HG03066 (cell line): ENCODE data around the gene SBNO2.

Source experiments
- ATAC-seq: cut with Tn5 transposase; IDR thresholded peaks from one replicate; pipeline ENCODE4 v1.9.1; 2021; ENCODE audit warnings: low read depth; ENCODE audit not compliant: unreplicated experiment

SBNO2 gene

DNA sequence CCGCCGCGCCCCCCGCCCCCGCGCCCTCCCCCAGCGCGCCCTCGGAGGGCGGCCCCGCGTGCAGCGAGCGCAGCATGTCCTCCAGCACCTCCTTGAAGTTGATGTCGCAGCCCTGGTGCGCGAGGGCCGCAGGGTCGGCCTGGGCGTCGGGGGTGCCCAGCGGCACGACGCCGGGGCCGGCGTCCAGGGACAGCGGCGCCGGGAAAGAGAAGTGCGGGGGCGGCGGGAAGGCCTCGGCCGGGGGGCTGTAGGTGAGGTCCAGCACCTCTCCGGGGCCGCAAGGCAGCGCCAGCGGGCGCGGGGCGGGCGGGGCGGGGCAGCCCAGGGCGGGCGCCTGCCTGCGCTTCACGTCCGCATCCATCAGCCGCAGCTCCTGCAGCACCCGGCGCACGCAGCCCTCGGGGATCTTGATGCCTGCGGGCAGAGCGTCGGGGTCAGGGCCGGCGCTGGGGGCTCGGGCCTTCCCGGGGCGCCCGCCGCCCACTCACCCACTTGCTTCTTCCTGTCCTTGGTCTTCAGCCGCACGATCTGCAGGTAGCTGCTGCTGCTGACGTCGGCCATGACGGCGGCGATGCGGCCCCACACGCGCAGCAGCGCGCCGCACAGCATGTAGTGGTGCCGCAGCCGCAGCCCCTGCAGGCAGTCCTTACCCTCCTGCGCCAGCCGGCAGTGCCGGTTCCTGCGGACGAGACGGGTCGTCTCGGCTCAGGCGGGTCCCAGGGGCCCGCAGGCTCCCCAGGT, 65.6 kb downstream of the SBNO2 start:
- no peak for ATAC-seq

DNA sequence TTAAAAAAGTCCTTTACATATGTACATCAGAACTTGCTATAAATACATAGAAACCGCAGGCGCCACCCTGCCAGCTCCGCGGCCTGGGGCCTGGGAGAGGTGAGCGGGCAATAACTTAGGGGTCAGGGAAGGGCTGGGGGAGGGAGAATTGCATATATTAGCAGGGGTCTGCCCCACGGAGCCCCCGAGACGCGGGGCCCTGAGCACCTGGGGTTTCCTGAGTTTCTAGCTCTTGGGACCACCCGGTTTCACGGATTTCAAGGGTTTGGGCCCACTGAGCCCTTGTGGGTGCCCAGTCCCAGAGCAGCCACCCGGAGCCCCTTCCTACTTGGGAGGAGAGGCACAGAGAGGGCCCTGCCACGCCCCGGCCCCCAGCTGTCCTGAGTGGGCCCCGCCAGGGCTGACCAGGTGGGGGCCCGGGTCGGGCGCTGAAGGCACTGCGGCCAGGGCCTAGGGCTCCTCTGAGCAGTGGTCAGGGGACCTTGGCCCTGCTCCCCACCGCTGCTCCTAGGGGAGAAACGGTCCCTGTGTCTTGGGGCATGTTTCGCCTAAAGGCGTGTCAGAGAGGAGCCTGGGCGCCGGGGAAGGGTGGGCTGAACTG, 66.3 kb downstream of the SBNO2 start:
- ATAC-seq = no peak

DNA sequence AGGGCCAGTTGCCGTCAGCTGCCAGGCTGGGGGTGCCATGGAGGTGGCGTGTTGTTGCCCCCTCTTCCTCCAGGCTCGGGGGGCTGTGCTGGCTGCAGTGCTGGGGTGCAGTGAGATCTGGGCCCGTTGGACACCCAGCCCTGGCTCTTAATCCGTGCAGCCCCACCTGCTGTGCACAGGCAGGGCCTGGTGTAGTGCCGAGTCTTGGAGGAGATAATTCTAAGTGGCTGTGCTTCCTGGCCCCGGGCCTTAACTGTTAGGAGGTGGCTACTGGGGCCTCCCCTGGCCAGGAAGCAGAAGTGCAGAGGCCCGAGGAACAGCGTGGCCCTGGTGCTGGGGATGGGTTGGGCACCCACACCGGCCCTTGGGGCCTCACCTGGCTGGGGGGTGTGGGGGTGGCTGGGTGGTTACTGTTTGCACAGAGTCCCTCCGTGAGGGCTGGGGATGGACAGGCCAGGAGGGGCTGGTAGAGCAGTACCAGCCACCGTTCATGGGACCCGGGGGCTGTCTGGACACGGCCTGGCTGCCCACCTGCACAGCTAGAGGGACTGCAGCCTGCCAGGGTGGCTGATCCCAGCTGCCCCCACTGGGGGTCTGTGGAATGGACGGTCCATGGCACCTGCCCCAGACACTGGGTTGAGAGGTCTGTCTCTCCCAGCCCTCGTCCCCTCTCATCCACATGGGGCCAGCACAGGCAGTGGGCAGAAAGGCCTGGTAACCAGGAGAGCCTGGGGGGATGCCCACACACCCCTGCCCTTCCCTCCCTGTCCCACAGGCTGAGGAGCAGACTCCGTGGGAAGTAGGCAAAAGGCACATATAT, 67.0 kb downstream of the SBNO2 start:
- no peak for ATAC-seq

DNA sequence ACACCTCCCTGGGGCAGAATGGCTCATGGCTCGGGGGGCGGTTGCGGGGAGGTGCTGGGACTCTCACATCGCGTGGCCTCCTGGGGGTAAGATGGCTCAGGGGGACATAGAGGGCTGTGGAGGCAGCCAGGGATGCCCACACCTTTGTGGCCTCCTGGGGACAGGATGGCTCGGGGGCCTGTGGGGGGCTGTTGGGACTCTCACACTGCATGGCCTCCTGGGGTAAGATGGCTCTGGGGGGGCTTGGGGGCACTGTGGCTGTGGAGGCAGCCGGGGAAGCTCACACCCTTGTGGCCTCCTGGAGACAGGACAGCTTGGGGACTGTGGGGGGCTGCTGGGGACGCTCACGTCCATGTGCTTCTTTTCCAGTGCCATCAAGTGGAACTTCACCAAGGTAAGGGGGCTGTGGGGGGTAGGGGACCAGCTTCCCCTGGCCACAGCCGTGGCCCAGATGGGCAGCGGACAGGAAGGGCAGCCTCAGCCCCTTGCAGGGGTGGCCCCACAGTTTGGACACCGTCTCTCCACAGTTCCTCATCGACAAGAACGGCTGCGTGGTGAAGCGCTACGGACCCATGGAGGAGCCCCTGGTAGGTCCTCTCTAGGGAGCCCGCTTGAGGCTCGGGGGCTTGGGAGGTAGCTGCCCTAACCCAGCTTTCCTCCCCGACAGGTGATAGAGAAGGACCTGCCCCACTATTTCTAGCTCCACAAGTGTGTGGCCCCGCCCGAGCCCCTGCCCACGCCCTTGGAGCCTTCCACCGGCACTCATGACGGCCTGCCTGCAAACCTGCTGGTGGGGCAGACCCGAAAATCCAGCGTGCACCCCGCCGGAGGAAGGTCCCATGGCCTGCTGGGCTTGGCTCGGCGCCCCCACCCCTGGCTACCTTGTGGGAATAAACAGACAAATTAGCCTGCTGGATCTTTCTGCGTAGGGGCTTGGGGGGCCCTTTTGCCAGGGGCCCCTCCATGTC, 67.9 kb downstream of the SBNO2 start:
- no peak for ATAC-seq

DNA sequence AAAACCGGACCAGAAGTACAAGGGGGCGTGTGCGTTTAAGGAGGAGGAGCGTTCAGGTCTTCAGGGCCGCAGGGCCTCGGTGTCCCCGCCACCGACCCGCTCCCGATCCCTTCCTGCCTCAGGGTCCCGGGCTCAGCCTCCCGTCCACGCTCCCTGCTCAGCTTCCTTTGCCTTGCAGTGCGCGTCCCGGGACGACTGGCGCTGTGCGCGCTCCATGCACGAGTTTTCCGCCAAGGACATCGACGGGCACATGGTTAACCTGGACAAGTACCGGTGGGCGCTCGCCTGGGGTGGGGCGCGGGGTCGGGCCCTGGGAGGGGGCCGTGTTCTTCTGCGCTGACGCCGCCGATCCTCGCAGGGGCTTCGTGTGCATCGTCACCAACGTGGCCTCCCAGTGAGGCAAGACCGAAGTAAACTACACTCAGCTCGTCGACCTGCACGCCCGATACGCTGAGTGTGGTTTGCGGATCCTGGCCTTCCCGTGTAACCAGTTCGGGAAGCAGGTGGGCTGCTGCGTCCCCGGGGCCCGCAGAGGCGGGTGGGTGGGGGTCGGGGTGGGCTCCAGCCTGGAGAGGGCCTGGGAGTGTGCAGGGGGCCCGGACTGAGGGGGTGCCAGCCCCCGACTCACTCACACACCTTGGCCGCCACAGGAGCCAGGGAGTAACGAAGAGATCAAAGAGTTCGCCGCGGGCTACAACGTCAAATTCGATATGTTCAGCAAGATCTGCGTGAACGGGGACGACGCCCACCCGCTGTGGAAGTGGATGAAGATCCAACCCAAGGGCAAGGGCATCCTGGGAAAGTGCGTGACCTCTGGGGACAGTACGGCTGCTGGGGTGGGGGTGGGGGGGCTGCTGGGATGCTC, 68.8 kb downstream of the SBNO2 start:
- ATAC-seq = no peak

DNA sequence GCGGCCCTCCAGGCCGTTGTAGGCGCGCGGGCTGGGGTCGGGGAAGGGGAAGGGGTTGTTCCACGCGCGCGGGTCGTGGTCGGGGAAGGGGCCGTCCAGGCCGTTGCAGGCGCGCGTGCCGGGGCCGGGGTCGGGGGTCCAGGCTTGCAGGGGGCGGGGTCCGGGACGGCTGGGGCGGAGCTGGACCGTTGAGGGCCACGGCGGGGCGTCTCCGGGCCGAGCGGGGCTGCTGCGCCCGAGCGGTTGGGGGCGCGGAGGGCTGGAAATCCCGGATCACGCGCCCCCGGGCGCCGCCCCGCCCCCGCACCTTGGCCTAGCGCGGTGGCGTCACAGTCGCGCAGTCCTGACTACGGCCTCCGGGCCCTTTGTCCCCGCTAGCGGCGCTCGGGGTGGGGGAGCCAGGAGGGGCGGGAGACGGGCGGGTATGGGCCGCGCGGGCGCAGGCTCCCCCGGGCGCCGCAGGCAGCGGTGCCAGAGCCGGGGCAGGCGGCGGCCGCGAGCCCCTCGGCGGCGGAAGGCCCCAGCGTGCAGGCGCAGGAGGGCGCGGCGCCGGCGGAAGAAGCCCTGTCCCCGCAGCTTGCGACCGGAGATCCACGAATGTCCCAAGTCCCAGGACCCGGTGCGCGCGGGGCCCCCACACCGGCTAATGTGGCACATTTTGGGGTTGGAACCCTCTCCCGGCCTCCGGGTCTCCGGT, 69.6 kb downstream of the SBNO2 start:
- ATAC-seq = no peak

DNA sequence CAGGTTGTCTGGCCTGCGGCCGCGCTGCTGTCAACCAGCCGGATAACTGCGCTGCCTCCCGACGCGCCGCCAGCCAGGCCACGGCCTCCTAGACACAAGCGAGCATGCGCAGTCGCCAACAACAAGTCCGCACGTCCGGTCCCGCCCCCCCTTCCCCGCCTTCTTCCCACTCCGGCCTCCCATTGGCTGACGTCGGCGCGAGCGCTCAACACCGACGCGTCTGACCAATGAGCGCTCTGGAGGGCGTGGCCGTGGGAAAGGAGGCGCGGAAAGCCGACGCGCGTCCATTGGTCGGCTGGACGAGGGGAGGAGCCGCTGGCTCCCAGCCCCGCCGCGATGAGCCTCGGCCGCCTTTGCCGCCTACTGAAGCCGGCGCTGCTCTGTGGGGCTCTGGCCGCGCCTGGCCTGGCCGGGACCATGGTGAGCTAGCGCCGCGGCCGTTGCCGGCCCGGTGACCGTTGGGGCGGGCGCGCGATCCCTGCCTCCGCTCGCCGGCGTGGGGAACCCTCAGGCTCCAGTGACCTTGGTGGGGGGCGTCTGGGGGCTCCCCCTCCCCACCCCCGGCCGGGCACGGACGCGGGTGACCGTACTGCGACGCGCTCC, 70.3 kb downstream of the SBNO2 start, which contains the start of gene GPX4:
Gene GPX4 (plus strand): TSS at position 287 of the 603 bp plus-strand sequence. CDS start 50 bp downstream, at position 337.
- peak; percentile 65 for ATAC-seq

DNA sequence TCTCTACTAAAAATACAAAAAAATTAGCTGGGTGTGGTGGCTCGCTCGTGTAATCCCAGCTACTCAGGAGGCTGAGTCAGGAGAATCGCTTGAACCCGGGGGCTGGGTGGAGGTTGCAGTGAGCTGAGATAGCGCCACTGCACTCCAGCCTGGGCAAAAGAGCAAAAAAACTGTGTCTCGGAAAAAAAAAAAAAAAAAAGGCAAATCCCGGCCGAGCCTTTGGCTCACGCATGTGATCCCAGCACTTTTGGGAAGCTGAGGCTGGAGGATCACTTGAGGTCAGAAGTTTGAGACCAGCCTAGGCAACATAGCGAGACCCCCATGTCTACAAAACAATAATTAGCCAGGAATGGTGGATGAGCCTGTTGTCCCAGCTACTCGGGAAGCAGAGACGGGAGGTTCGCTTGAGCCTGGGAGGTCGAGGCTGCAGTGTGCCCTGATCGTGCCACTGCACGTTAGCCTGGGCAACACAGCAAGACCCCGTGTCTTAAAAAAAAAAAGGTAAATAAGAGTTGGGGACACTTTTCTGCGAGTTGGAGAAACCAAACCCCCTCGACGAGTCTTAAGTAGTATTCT, 70.8 kb downstream of the SBNO2 start:
- no peak for ATAC-seq

DNA sequence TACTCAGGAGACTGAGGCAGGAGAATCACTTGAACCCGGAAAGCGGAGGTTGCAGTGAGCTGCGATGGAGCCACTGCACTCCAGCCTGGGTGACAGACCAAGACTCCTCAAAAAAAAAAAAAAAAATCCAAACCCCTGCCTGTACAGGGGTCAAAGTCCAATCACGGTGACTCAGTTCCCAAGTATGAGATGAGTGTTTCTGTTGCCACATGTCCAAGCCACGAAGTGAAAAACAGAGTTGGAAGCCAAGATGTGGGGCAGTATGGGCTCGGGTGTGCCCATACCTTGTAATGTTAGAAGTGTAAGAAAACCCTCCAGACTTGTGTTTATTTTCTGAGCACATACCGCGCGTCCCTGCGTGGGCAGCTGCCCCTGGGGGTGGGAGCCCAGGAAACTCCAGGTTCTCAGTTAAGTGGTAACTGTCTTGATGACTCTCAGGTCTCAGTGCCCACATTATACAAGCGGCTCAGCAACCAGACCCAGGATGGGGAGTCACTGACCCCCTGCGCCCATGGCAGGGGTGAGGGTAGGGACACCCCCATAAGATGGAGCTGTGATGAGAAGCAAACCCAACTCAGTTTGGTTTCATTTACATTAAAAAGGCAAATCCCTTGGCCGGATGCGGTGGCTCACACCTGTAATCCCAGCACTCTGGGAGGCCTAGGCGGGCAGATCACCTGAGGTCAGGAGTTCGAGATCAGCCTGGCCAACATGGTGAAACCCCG, 71.5 kb downstream of the SBNO2 start:
- no peak for ATAC-seq

DNA sequence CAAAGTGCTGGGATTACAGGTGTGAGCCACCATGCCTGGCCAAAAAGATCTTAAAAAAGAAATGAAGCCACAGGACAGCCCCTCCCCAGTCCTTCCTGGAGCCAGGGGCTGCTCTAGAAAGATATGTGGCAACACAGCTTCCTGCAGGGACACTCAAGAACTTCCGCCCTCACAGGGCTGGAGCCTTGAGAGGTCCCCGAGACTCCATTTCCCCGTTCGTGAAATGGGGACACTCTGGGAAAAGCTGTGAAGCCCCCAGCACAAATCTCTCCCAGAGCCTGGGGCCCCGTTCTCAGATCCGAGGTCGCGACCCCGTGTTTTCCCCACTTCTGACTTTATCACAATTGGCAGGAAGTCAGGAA, 72.8 kb downstream of the SBNO2 start:
- no peak for ATAC-seq

DNA sequence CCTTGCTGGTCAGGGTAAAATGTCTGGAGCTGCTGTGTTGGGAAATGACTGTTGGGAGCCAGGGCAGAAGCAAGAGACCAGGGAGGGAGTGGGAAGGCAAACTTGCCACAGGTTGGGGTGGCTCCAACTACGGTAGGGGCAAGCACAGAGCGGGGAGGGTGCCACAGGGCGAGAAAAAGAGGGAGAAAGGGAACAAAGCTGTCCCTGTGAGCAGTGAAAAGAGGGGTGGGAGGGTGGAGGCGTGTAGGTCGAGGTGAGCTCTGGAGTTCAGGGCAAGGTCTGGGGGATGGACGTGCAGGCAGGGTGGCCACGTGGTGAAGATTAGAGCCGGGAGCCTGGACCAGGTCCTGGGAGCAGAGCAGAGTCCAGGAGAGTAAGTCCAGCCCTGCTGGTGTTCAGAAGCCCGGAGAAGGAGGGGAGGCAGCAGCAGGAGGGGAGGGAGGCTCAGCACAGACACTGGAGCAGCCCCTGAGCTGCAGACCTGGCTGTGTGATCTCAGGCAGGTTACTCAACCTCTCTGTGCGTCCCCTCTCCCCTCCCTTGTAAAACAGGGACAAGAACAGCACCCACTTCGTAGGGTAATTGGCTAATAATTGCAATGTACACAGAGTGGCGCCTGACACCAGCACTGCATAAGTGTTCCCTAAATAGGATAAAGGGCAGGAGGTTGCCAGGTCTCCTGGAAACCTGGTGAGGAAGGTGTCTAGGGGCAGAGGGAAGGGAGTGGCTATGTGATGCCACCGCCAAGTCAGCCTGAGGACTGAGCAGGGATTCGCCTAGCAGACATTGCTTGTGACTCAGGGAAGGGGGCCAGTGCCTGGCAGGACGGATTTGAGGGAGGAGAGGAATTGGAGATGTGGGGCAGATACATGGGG, 75.7 kb downstream of the SBNO2 start:
- ATAC-seq = no peak

DNA sequence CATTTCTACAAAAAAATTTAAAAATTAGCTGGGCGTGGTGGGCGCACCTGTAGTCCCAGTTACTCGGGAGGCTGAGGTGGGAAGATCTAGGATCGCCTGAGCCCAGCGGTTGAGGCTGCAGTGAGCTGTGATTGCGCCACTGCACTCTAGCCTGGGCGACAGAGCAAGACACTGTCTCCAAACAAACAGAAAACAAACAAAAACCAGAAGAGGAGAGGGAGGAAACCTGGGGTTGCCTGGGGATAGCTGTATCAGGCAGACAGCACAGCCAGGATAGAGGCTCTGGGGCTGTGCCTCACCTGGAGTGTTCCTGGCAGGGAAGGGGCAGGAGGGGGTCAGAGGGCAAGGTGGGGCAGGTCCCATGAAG, 76.3 kb downstream of the SBNO2 start:
- ATAC-seq = no peak

DNA sequence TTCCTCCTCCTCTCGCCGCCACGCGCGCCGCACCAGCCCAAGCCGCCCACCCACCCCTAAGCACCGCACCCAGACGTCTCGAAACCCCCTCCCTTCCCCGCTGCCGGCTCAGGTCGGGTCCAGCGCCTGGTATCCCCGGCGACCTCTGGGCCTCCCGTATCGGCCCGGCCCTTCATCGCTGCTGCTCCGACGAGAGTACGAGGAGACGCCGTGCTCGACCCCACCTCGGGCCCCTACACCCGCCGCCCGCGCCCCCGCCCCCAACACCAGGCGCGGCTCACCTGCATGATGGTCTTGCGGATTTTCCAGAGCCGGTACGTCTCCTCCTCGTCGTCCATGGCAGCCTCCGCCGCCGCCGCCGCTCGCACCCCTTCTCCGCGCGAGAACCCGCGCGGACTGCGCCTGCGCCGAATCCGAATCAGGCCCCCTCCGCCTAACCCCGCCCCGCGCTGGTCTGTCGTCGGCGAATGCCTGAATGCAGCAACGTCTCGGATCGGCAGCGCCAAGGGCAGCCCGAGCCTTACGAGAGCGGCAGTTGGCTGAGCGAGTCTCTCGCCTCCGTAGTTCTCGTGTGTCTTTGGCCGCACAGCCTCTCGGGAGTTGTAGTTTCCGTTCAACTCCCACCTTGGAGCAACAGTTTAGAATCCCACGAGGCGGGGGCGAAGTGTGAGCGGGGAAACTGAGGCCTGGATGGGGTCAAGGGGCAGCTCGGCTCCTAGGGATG, 78.9 kb downstream of the SBNO2 start, which contains the start of gene POLR2E:
Gene POLR2E (minus strand): TSS at position 398 of the 724 bp plus-strand sequence. CDS start 60 bp downstream, at position 338.
- peak; percentile 79 for ATAC-seq

DNA sequence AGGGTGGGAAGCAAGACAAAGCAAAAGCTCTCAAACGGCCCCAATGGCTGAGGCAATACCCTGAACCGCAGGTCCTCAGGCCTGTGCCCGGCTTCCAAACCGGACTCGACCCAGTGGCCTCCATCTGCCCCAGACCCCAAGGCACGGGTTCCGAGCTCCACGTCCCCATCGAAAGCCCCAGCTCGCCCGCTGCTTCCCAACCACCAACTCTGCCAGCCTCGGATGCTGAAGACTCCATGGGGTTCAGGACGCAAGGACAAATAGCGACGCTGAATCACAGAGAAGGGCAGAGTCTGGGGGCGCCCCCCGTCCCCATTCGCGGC, 79.5 kb downstream of the SBNO2 start:
- ATAC-seq = no peak

DNA sequence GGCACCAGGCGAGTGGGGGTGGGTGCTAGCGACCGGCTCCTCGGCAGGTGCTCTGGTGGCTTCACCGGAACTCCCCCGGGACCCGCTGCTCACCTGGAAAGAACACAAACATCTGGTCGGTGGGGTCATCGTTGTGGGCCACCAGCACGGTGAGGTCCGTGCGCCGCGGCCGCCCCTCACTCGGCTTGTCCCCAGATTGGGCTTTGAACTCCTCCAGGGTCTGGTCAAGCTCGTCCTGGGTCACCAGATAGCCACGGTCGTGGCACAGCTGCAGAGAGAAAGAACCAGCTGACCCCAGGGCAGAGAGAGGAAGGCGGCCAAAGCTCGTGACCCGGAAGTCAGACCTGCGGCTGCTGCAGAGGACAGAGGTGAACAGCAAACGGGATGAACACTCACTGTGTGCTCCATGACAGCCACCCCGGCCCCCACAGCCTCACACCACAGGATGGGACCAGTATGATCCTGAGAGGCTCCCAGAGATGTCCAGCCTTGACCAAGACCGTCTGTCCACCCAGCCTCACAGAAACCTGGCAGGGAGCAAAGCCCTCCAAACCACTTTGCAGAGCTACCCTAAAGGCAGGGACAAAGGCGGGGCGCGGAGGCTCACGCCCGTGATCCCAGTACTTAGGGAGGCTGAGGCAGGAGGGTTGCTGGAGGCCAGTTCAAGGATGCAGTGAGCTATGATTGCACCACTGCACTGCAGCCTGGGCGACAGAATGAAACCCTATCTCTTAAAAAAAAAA, 80.1 kb downstream of the SBNO2 start:
- no peak for ATAC-seq
